Esophagus muscularis mucosa (tissue), 4 donors: ENCODE measurements around the gene NPHP1.
"Not testable (repeated sequence)": the region's sequence is repeated elsewhere in the genome, so short reads cannot be mapped to it uniquely, and the experiment has no call there.

ENCODE experiments used
- EP300 ChIP-seq: sonication (generic); formaldehyde crosslinking; IDR thresholded peaks from one replicate; pipeline ENCODE4 v1.6.1; 2017; ENCODE audit warnings: antibody characterized with exemption
- POLR2A ChIP-seq: fragments of 450-650 bp; IDR thresholded peaks from one replicate; pipeline ENCODE4 v1.6.1; 2017; ENCODE audit warnings: antibody characterized with exemption, moderate library complexity, mild to moderate bottlenecking, low read depth
- POLR2AphosphoS5 ChIP-seq, 2 donors: sonication (generic); formaldehyde crosslinking; IDR thresholded peaks; one replicate each; pipeline ENCODE4 v1.6.1; 2017; ENCODE audit warnings: antibody characterized with exemption in 2 of 2
- TF ChIP-seq, protein P1 (sequence below), 3 experiments: fragments of 200-600 bp in 2 of 3; fragments of 450-650 bp in 1 of 3; sonication (generic) in 2 of 3; IDR thresholded peaks; one replicate each; pipeline ENCODE4 v1.5.1; 2017 to 2019; ENCODE audit warnings: antibody characterized with exemption in 3 of 3, mild to moderate bottlenecking in 2 of 3, moderate library complexity in 1 of 3

- TF ChIP-seq, protein P1, sequence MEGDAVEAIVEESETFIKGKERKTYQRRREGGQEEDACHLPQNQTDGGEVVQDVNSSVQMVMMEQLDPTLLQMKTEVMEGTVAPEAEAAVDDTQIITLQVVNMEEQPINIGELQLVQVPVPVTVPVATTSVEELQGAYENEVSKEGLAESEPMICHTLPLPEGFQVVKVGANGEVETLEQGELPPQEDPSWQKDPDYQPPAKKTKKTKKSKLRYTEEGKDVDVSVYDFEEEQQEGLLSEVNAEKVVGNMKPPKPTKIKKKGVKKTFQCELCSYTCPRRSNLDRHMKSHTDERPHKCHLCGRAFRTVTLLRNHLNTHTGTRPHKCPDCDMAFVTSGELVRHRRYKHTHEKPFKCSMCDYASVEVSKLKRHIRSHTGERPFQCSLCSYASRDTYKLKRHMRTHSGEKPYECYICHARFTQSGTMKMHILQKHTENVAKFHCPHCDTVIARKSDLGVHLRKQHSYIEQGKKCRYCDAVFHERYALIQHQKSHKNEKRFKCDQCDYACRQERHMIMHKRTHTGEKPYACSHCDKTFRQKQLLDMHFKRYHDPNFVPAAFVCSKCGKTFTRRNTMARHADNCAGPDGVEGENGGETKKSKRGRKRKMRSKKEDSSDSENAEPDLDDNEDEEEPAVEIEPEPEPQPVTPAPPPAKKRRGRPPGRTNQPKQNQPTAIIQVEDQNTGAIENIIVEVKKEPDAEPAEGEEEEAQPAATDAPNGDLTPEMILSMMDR (IDR thresholded peaks at IDR 0.05) = not testable (repeated sequence)
- TF ChIP-seq POLR2AphosphoS5 (IDR thresholded peaks at IDR 0.05); POLR2A; EP300: not testable (repeated sequence)
Measured at GRCh38 chr2:110100880-110101279, 103.9 kb downstream of the NPHP1 start.
